ENCODE measurements around the gene PARD3.

Gene PARD3

GRCh38 chr10:34237898-34238455 is 577.1 kb downstream of the PARD3 start:
- Histone ChIP-seq H3K36me3 (ENCODE audit: control insufficient read depth, low read length) (no peaks in the 10 kb centered on the region), H3K27ac (ENCODE audit: low read depth, low read length) (no peak overlapping the region), H3F3A (ENCODE audit: control insufficient read depth, insufficient read depth) (no peaks in the 10 kb centered on the region), H3K4me3 (ENCODE audit: low read length) (no peak overlapping the region), H4K20me1 (ENCODE audit: control insufficient read depth, insufficient read depth, low read depth, low read length) (no peaks in the 10 kb centered on the region), H3K79me2 (ENCODE audit: control insufficient read depth, low read length) (no peaks in the 10 kb centered on the region), H3K9me2 (replicated peaks; ENCODE audit: control insufficient read depth, low read length) (no peaks in the 10 kb centered on the region), H3K4me1 (ENCODE audit: control insufficient read depth, low read length) (no peaks in the 10 kb centered on the region), H3K27me3 (ENCODE audit: control insufficient read depth, low read length) (no peaks in the 10 kb centered on the region; the same call in 1 of the 2 replicates), H3K9me3 (ENCODE audit: control insufficient read depth, insufficient read depth, low read length) (no peaks in the 10 kb centered on the region), H3K4me2 (ENCODE audit: low read length) (no peak overlapping the region)
- TF ChIP-seq EZH2phosphoT487 (IDR thresholded peaks at IDR 0.05; ENCODE audit: borderline replicate concordance, low read length), result no peak
- TF ChIP-seq, protein P1, sequence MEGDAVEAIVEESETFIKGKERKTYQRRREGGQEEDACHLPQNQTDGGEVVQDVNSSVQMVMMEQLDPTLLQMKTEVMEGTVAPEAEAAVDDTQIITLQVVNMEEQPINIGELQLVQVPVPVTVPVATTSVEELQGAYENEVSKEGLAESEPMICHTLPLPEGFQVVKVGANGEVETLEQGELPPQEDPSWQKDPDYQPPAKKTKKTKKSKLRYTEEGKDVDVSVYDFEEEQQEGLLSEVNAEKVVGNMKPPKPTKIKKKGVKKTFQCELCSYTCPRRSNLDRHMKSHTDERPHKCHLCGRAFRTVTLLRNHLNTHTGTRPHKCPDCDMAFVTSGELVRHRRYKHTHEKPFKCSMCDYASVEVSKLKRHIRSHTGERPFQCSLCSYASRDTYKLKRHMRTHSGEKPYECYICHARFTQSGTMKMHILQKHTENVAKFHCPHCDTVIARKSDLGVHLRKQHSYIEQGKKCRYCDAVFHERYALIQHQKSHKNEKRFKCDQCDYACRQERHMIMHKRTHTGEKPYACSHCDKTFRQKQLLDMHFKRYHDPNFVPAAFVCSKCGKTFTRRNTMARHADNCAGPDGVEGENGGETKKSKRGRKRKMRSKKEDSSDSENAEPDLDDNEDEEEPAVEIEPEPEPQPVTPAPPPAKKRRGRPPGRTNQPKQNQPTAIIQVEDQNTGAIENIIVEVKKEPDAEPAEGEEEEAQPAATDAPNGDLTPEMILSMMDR (IDR thresholded peaks at IDR 0.05; ENCODE audit: low read depth, low read length, poor library complexity, severe bottlenecking), result no peak

DNA sequence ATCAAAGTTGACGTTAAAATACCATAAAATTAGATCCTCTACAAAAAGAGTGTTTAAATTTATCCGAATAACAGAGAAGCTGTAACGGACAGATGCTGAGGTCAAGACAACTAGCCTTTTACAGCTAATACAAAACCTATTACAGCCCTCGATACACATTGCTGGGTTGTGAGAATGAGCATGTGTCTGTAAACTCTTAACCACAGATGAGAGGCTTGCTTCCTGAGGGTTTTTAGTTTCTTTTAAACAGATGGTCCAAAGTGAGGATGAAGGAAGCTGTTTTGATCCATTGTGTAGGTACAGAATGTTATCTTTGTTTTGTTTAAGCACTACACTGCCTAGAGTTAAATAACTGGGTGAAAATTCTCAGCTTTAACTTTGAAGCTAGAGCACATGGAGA is 578.2 kb downstream of the PARD3 start:
- H3K36me3 ChIP-seq (ENCODE audit: control insufficient read depth, low read length), result no peaks in the 10 kb centered on the region
- no peaks in the 10 kb centered on the region for H3K79me2 ChIP-seq (ENCODE audit: control insufficient read depth, low read length)
- H3K9me3 ChIP-seq (ENCODE audit: control insufficient read depth, insufficient read depth, low read length), result no peaks in the 10 kb centered on the region
- no peaks in the 10 kb centered on the region for H4K20me1 ChIP-seq (ENCODE audit: control insufficient read depth, insufficient read depth, low read depth, low read length)
- H3K4me1 ChIP-seq (ENCODE audit: control insufficient read depth, low read length), result no peaks in the 10 kb centered on the region
- no peak overlapping the region for H3K4me2 ChIP-seq (ENCODE audit: low read length)
- TF ChIP-seq, protein P1 (IDR thresholded peaks at IDR 0.05; ENCODE audit: low read depth, low read length, poor library complexity, severe bottlenecking), result no peak
- TF ChIP-seq EZH2phosphoT487 (IDR thresholded peaks at IDR 0.05; ENCODE audit: borderline replicate concordance, low read length), result no peak
- H3K27me3 ChIP-seq (ENCODE audit: control insufficient read depth, low read length), result no peaks in the 10 kb centered on the region; the same call in 1 of the 2 replicates
- no peak overlapping the region for H3K27ac ChIP-seq (ENCODE audit: low read depth, low read length)
- H3F3A ChIP-seq (ENCODE audit: control insufficient read depth, insufficient read depth), result no peaks in the 10 kb centered on the region
- H3K4me3 ChIP-seq (ENCODE audit: low read length), result no peak overlapping the region
- H3K9me2 ChIP-seq (replicated peaks; ENCODE audit: control insufficient read depth, low read length), result no peaks in the 10 kb centered on the region

DNA sequence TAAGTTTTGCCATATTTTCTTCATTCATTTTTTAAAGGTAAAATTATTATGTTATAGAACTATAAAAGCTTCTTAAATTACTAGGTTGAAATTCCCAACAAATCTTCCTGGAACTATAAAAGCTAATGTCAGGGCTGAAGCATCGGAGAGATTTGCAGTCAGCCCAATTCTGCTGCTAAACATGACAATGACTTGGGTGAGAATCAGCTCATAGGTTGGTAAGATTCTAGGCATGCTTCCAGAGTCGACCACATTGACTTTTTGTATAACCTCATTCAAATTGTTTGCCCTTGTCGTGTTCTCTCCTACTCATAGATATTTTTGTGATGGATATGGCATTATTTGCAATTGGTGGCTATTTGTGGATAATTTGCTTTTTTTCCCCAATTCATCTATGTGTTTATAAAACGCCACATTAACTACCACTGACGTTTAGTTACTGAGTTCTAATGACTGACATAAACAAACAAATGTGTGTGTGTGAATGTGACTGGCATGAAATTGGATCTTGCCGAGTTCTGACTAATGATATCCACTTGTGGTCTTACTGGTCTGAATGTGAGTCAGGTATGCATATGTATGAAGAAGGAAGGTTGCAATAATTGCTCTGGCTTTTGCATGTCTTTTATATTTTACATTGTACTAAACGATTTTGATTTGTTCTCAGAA is 579.8 kb downstream of the PARD3 start:
- Histone ChIP-seq H3K9me3 (ENCODE audit: control insufficient read depth, insufficient read depth, low read length) (no peaks in the 10 kb centered on the region), H3K27ac (ENCODE audit: low read depth, low read length) (no peak overlapping the region), H3F3A (ENCODE audit: control insufficient read depth, insufficient read depth) (no peaks in the 10 kb centered on the region), H3K27me3 (ENCODE audit: control insufficient read depth, low read length) (no peaks in the 10 kb centered on the region; the same call in 1 of the 2 replicates), H3K9me2 (replicated peaks; ENCODE audit: control insufficient read depth, low read length) (no peaks in the 10 kb centered on the region), H3K4me3 (ENCODE audit: low read length) (no peak overlapping the region), H4K20me1 (ENCODE audit: control insufficient read depth, insufficient read depth, low read depth, low read length) (no peaks in the 10 kb centered on the region), H3K79me2 (ENCODE audit: control insufficient read depth, low read length) (no peaks in the 10 kb centered on the region), H3K4me2 (ENCODE audit: low read length) (no peak overlapping the region), H3K36me3 (ENCODE audit: control insufficient read depth, low read length) (no peaks in the 10 kb centered on the region), H3K4me1 (ENCODE audit: control insufficient read depth, low read length) (no peaks in the 10 kb centered on the region)
- no peak for TF ChIP-seq EZH2phosphoT487 (IDR thresholded peaks at IDR 0.05; ENCODE audit: borderline replicate concordance, low read length)
- TF ChIP-seq, protein P1 (IDR thresholded peaks at IDR 0.05; ENCODE audit: low read depth, low read length, poor library complexity, severe bottlenecking), result no peak
